GM19452 (cell line): ENCODE results near the gene POM121L12.

Experiments
- ATAC-seq: cut with Tn5 transposase; IDR thresholded peaks from one replicate; pipeline ENCODE4 v1.9.1; 2021; ENCODE audit not compliant: unreplicated experiment

The POM121L12 gene

GRCh38 chr7:53035499-53036412 lies at the start of gene POM121L12:
Gene POM121L12 (plus strand): TSS chr7:53035633. CDS start chr7:53035672, 39 bp downstream.
- ATAC-seq: no peak

DNA sequence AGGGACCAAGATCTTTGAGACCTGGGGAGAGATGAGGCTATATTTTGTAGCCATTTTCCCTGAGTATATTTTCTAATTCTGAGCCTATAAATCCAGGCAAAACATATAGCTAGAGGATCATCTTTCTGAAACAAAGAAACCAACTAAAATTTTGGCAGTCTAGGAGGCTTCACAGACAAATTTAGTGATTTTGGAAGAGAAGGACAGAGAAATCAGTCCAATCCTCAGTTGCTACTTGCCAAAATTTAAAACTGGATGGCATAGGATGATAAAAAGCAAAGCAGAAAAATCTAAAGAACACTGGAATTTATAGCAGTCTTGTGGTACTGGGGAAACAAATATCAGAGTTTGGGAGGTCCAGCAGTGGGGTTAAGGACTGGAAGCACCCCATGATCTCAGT lies 43.4 kb upstream of the POM121L12 start:
- no peak for ATAC-seq

DNA sequence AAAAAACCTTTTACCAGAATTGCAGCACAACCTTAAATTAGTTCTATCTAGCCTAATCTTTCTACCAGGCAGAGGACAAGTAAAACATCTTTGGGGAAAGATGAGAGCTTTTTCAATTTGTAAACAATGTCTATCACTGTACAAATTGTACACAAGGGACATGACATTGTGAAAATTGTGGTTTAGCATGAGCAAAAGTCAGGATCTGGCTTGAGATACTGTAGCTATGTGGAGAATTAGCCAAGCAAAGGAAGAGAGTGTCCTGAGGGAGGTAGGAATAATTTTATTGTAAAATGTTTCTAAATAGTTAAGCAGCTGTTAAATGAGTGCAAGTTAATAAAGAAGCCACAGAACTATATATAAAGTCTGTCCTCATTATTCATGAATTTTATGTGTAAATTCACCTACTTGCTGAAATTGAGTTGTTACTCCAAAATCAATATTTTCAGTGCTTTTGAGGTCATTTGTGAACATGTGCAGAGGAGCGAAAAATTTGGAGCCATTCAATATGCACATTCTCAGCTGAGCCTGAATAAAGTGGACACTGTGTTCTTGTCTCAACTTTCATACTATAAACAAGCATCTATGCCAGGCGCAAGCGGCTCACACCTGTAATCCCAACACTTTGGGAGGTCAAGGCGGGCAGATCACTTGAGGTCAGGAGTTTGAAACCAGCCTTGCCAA lies 42.8 kb upstream of the POM121L12 start:
- ATAC-seq: no peak

- no peak for ATAC-seq
These were observed 39.8 kb upstream of the POM121L12 start for GRCh38 chr7:52995676-52996075.

DNA sequence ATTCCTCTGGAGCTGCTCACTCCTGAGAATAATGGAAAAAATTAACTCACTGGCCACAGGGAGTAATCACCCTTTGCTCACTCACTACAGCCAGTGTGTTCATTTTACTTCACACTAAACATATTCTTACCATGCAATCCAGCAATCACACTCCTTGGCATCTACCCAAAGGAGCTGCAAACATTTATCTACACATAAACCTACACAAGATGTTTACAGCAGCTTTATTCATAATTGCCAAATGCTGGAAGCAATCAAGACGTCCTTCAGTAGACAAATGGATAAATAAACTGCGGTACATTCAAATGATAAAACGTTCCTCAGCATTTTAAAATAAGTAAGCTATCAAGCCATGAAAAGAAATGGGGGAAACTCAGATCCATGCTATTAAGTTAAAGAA lies 34.2 kb upstream of the POM121L12 start:
- no peak for ATAC-seq

DNA sequence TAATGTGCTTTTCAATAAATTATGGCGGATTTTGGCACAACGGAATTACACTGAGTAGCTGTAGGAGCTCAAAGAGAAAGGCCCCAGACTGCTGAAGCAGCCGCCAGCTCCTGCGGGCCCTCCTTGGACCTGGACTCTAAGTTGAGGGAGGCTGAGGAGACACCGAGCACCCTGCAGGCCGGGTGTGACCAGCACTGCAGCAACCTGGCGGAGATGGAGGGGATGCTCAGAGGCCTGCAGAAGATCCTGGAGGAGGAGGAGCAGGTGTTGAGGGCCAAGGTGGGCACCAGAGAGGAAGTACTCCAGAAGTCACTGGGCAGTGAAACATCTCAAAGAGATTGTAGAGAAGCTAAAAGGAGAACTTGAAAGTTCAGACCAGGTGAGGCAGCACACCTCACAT lies 33.0 kb upstream of the POM121L12 start:
- no peak for ATAC-seq

GRCh38 chr7:53003653-53004445 lies 31.6 kb upstream of the POM121L12 start:
- no peak for ATAC-seq

DNA sequence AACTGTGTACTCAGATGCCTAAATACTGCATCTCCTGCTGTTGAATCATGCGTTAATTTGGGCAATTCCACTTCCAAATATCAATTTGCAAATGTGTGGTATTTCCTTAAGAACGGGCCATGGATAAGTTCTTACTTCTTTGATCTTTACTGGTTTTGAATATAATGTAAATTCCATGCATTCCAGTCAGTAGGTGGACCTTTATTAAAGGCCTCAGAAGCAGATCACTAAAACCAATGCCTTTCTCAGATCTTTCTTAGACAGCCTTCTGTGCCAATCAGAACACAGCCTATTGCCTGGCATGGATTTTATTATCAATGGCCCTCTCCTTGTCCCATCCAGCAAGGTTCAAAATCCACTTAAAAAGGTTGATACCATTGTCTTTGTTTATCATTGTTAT lies 21.5 kb upstream of the POM121L12 start:
- ATAC-seq: no peak

DNA sequence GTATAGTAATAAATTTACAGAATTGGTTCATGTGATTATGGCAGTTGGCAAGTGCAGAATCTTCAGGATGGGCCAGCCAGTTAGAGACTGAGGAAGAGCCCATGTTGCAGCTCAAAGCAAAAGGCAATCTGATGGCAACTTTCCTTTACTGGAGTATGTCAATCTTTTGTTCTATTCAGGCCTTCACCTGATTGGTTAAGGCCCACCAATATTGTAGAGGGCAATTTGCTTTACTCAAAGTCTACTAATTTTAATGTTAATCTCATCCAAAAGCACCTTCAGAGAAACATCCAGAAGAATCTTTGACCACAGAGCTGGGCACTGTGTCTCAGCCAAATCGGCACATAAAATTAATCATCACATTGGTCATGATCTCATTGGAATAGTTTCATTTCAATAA lies 20.0 kb upstream of the POM121L12 start:
- ATAC-seq: no peak

GRCh38 chr7:53022893-53023292 lies 12.5 kb upstream of the POM121L12 start:
- ATAC-seq: no peak

DNA sequence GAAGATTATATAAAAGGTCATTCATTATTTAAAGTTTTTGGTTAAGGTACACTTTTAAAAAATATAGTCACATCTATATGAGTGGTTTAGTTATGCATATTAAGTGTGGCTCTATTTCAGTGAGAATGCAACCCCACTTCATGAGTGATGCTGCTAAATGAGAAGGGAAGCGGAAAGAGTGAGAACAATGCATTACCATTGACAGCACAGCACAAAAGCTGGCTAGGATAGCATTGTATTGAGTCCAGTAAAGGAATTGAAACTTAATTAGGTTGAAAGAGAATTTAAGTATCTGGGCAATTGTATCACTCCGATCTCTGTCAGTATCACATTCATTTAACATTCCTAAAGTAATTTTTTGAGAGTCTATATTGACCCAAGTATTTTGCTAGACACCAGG lies 13.2 kb downstream of the POM121L12 start:
- ATAC-seq: no peak

- no peak for ATAC-seq
These were observed 15.0 kb downstream of the POM121L12 start for GRCh38 chr7:53050433-53050832.

DNA sequence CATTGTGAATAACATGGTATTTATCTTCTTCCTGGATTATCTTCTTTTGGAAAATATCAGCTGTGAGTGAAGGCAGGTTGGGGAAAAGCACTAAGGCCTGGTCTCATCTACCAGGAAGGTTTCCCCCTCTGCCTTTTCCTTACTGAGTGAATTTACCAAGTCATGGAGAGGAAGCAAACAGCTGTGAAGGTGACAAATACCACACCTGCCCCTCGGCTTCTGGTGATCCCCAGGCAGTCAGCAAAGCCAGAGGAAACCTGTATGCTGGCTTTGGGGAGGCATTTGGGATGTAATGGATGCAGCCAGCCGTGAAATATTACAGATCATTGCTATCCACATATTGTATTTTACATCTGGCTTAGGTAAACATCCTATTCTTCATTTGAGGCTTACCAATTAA lies 24.2 kb downstream of the POM121L12 start:
- ATAC-seq: no peak

DNA sequence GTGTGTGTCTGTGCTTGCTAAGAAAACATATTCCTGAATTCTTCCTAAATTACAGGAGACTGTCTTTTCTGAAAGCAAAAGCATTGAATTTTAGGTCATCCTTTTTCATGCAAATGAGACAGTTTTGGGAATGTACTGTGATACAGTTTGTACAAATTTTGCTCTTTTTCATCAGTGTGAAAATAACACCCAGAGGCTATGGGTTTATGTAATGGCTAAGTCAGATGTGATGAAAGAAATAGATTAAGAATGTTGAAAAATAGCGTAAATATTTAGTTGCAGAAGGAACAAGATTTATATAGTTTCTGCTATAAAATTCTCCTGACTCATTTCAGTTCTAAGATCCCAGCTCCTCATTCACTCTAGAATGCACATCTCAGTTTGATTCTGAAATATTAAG lies 24.6 kb downstream of the POM121L12 start:
- ATAC-seq: no peak

GRCh38 chr7:53062796-53063195 lies 27.4 kb downstream of the POM121L12 start:
- ATAC-seq: no peak

GRCh38 chr7:53068673-53069072 lies 33.2 kb downstream of the POM121L12 start:
- no peak for ATAC-seq

GRCh38 chr7:53070883-53071282 lies 35.5 kb downstream of the POM121L12 start:
- ATAC-seq: no peak
